H9 (cell line): Measurements from ENCODE around the gene SCRN1. TPM values are rescaled to one million over a fixed set of nuclear protein-coding genes. Genes with fewer than 3 reads are reported as not detected.

Experiments used
- DNase-seq: peaks from one replicate; pipeline ENCODE4 v3.0.0-alpha.2; 2017
- H2AFZ ChIP-seq: one replicate; pipeline ENCODE4 v1.6.1; 2013; ENCODE audit warnings: mild to moderate bottlenecking, low read length, control low read depth, moderate library complexity
- H2AK5ac ChIP-seq: 2 replicates; pipeline ENCODE4 v1.6.1; 2013; ENCODE audit warnings: low read length, control low read depth, mixed read lengths; ENCODE audit not compliant: insufficient read length
- H2BK120ac ChIP-seq: one replicate; pipeline ENCODE4 v1.6.1; 2013; ENCODE audit warnings: low read depth, mild to moderate bottlenecking, low read length, control low read depth, inconsistent platforms; ENCODE audit not compliant: poor library complexity, severe bottlenecking
- H2BK12ac ChIP-seq: 2 replicates; pipeline ENCODE4 v1.6.1; 2013; ENCODE audit warnings: low read length, control low read depth, mixed read lengths, low read depth; ENCODE audit not compliant: insufficient read length
- H2BK15ac ChIP-seq: 2 replicates; pipeline ENCODE4 v1.6.1; 2013; ENCODE audit warnings: low read depth, low read length, control low read depth
- H2BK20ac ChIP-seq: one replicate; pipeline ENCODE4 v1.6.1; 2013; ENCODE audit warnings: low read depth, mild to moderate bottlenecking, low read length, control low read depth, inconsistent platforms; ENCODE audit not compliant: poor library complexity, severe bottlenecking
- H2BK5ac ChIP-seq: 2 replicates; pipeline ENCODE4 v1.6.1; 2013; ENCODE audit warnings: low read length, control low read depth, mixed read lengths; ENCODE audit not compliant: insufficient read length
- H3K14ac ChIP-seq: 2 replicates; pipeline ENCODE4 v1.6.1; 2013; ENCODE audit warnings: low read length, control low read depth; ENCODE audit not compliant: insufficient read depth
- H3K18ac ChIP-seq: 2 replicates; pipeline ENCODE4 v1.6.1; 2013; ENCODE audit warnings: low read depth, mild to moderate bottlenecking, mixed read lengths, low read length, control low read depth; ENCODE audit not compliant: insufficient read length
- H3K23ac ChIP-seq: 2 replicates; pipeline ENCODE4 v1.6.1; 2013; ENCODE audit warnings: low read length, control low read depth, mixed read lengths, low read depth; ENCODE audit not compliant: insufficient read length
- H3K23me2 ChIP-seq: 2 replicates; pipeline ENCODE4 v1.6.1; 2013; ENCODE audit warnings: low read depth, mild to moderate bottlenecking, mixed read lengths, low read length, control low read depth; ENCODE audit not compliant: insufficient read length, poor library complexity, severe bottlenecking
- H3K27ac ChIP-seq: 2 replicates; pipeline ENCODE4 v1.5.1; 2013; ENCODE audit warnings: low read length, control low read depth, mixed read lengths, low read depth; ENCODE audit not compliant: insufficient read length
- H3K27me3 ChIP-seq: 2 replicates; pipeline ENCODE4 v1.6.1; 2013; ENCODE audit warnings: low read length, control low read depth, inconsistent platforms; ENCODE audit not compliant: insufficient read depth
- H3K4ac ChIP-seq: 2 replicates; pipeline ENCODE4 v1.6.1; 2013; ENCODE audit warnings: low read depth, mild to moderate bottlenecking, control low read depth, inconsistent platforms, low read length, moderate library complexity
- H3K4me1 ChIP-seq: 2 replicates; pipeline ENCODE4 v1.6.1; 2013; ENCODE audit warnings: low read length, control low read depth, inconsistent platforms; ENCODE audit not compliant: insufficient read depth
- H3K4me2 ChIP-seq: 2 replicates; pipeline ENCODE4 v1.6.1; 2013; ENCODE audit warnings: low read length, control low read depth, mixed read lengths; ENCODE audit not compliant: insufficient read length, insufficient read depth
- H3K56ac ChIP-seq: 2 replicates; pipeline ENCODE4 v1.6.1; 2013; ENCODE audit warnings: low read depth, mild to moderate bottlenecking, mixed read lengths, low read length, control low read depth; ENCODE audit not compliant: insufficient read length
- H3K79me1 ChIP-seq: 2 replicates; pipeline ENCODE4 v1.6.1; 2013; ENCODE audit warnings: low read depth, mild to moderate bottlenecking, moderate library complexity, low read length, control low read depth, inconsistent platforms; ENCODE audit not compliant: insufficient read depth, poor library complexity, severe bottlenecking
- H3K79me2 ChIP-seq: 2 replicates; pipeline ENCODE4 v1.6.1; 2013; ENCODE audit warnings: low read length, control low read depth, inconsistent platforms; ENCODE audit not compliant: insufficient read depth
- H3K9ac ChIP-seq: 2 replicates; pipeline ENCODE4 v1.6.1; 2013; ENCODE audit warnings: low read length, control low read depth, mixed read lengths; ENCODE audit not compliant: insufficient read length; ENCODE audit errors: extremely low read depth
- H3K9me3 ChIP-seq: one replicate; pipeline ENCODE4 v1.6.1; 2013; ENCODE audit warnings: low read depth, low read length, inconsistent platforms; ENCODE audit not compliant: control insufficient read depth
- H3T11ph ChIP-seq: one replicate; pipeline ENCODE4 v1.6.1; 2013; ENCODE audit warnings: mild to moderate bottlenecking, low read length, control low read depth, inconsistent platforms
- H4K20me1 ChIP-seq: one replicate; pipeline ENCODE4 v1.6.1; 2013; ENCODE audit not compliant: control insufficient read depth, insufficient read length, insufficient read depth
- H4K5ac ChIP-seq: 2 replicates; pipeline ENCODE4 v1.6.1; 2013; ENCODE audit warnings: low read depth, mild to moderate bottlenecking, mixed read lengths, low read length, control low read depth; ENCODE audit not compliant: insufficient read length
- H4K8ac ChIP-seq: replicated peaks from 2 replicates; pipeline ENCODE4 v1.6.1; 2013; ENCODE audit warnings: low read length, control low read depth, mixed read lengths, low read depth; ENCODE audit not compliant: insufficient read length
- H4K91ac ChIP-seq: 2 replicates; pipeline ENCODE4 v1.6.1; 2013; ENCODE audit warnings: low read depth, mild to moderate bottlenecking, moderate library complexity, mixed read lengths, low read length, control low read depth; ENCODE audit not compliant: insufficient read length
- H3K27ac Mint-ChIP-seq, 3 experiments: 2 replicates in 2 of 3; 3 replicates in 1 of 3; pipeline ENCODE4 v1.8.0; 2020 to 2021; ENCODE audit warnings: mixed read lengths in 3 of 3, mild to moderate bottlenecking in 1 of 3, moderate library complexity in 1 of 3
- H3K27me3 Mint-ChIP-seq: 2 replicates; pipeline ENCODE4 v1.8.0; 2021; ENCODE audit warnings: low read depth, mild to moderate bottlenecking, moderate library complexity, mixed read lengths
- H3K36me3 Mint-ChIP-seq, 3 experiments: 2 replicates in 2 of 3; 3 replicates in 1 of 3; pipeline ENCODE4 v1.8.0; 2020 to 2021; ENCODE audit warnings: low read depth in 3 of 3, mixed read lengths in 3 of 3; ENCODE audit not compliant: insufficient read depth in 1 of 3
- H3K4me1 Mint-ChIP-seq, 2 experiments: 2 replicates each; pipeline ENCODE4 v1.8.0; 2020; ENCODE audit warnings: mixed read lengths in 2 of 2
- H3K4me3 Mint-ChIP-seq, 2 experiments: 2 replicates in 1 of 2; 3 replicates in 1 of 2; pipeline ENCODE4 v1.8.0; 2020 to 2021; ENCODE audit warnings: mild to moderate bottlenecking in 2 of 2, mixed read lengths in 2 of 2, moderate library complexity in 1 of 2
- H3K9me3 Mint-ChIP-seq, 2 experiments: 2 replicates in 1 of 2; 3 replicates in 1 of 2; pipeline ENCODE4 v1.8.0; 2020; ENCODE audit warnings: mild to moderate bottlenecking in 2 of 2, mixed read lengths in 2 of 2, moderate library complexity in 1 of 2
- CTCF ChIP-seq: fragments of 200-600 bp; sonication (generic); conservative IDR thresholded peaks from 3 replicates; pipeline ENCODE4 v1.8.0; 2021; ENCODE audit warnings: antibody characterized with exemption, mild to moderate bottlenecking
- WGBS: extraction: QIAGEN DNeasy Blood & Tissue Kit; methylation state at CpG from one replicate; pipeline ENCODE4 v1.1.7; 2013; ENCODE audit warnings: missing lambda C conversion rate, low lambda C conversion rate, mixed read lengths; ENCODE audit not compliant: insufficient read length; ENCODE audit errors: extremely low coverage; 5-methylcytosine and 5-hydroxymethylcytosine counted together
- total RNA-seq: library from RNA; stranded (reverse); gene quantifications from 2 replicates; pipeline ENCODE4 v1.2.1, GENCODE V29; 2021

The SCRN1 gene
- total RNA-seq, 1 experiment from 2014 or later = 101 TPM

GRCh38 chr7:29993140-29993539 is 3.5 kb upstream of the SCRN1 start:
- Histone ChIP-seq H3K9ac (no peak overlapping the region), H3K14ac (no peak overlapping the region), H3K23me2 (peaks cover 5% of the 10 kb centered on the region), H3K4me1 (no peaks in the 10 kb centered on the region), H3K4ac (no peak overlapping the region), H4K20me1 (no peaks in the 10 kb centered on the region), H2BK120ac (no peak overlapping the region), H3K79me1 (no peaks in the 10 kb centered on the region), H3K27me3 (no peaks in the 10 kb centered on the region), H3K23ac (no peak overlapping the region), H2BK5ac (no peak overlapping the region), H2BK20ac (no peak overlapping the region), H2AK5ac (no peak overlapping the region), H3K9me3 (peaks cover 5% of the 10 kb centered on the region), H3K18ac (no peak overlapping the region), H2AFZ (no peak overlapping the region), H3K79me2 (no peaks in the 10 kb centered on the region; the same call in 1 of the 2 replicates), H2BK15ac (no peak overlapping the region), H4K8ac (no peak overlapping the region), H2BK12ac (no peak overlapping the region), H4K91ac (no peak overlapping the region), H3T11ph (no peak overlapping the region), H3K27ac (no peak overlapping the region), H3K4me2 (no peak overlapping the region), H4K5ac (no peak overlapping the region), H3K56ac (no peak overlapping the region)
- peaks cover 30 to 41% of the 10 kb centered on the region in 2 experiments for H3K9me3 Mint-ChIP-seq
- peaks cover 6% of the 10 kb centered on the region; the same call in 1 of the 2 replicates for H3K27me3 Mint-ChIP-seq
- no CpG with 5 or more reads among the region's 4 CpGs for WGBS
- H3K27ac Mint-ChIP-seq = no peak overlapping the region
- H3K4me1 Mint-ChIP-seq = peaks cover 4 to 11% of the 10 kb centered on the region in 2 experiments
- no peak for DNase-seq
- H3K4me3 Mint-ChIP-seq = no peak overlapping the region
- peaks cover 4 to 11% (median 5%) of the 10 kb centered on the region in 3 experiments; a peak in 5 of 7 replicates for H3K36me3 Mint-ChIP-seq
- TF ChIP-seq CTCF = no peak
